T-helper 1 cell treated with Interleukin-12 subunit alpha and Interleukin-12 subunit beta and Interleukin-4 antibody, amounts not matched to agents 30 μg/mL and 1 μg/mL, for 36 hours (primary cell): Measurements from ENCODE around the gene CST6.
"Not testable (repeated sequence)": the region's sequence is repeated elsewhere in the genome, so short reads cannot be mapped to it uniquely, and the experiment has no call there.

ENCODE experiments used
- H3K27ac Mint-ChIP-seq: one replicate; pipeline ENCODE4 v1.8.0; 2021; ENCODE audit warnings: mild to moderate bottlenecking, mixed read lengths
- H3K27me3 Mint-ChIP-seq: one replicate; pipeline ENCODE4 v1.8.0; 2021; ENCODE audit warnings: low read depth, mixed read lengths
- H3K36me3 Mint-ChIP-seq: one replicate; pipeline ENCODE4 v1.8.0; 2021; ENCODE audit warnings: low read depth, mixed read lengths
- H3K4me1 Mint-ChIP-seq: one replicate; pipeline ENCODE4 v1.8.0; 2021; ENCODE audit warnings: low read depth, mixed read lengths
- H3K4me3 Mint-ChIP-seq: one replicate; pipeline ENCODE4 v1.8.0; 2021; ENCODE audit warnings: mild to moderate bottlenecking, moderate library complexity, mixed read lengths
- H3K9me3 Mint-ChIP-seq: one replicate; pipeline ENCODE4 v1.8.0; 2021; ENCODE audit warnings: mixed read lengths

CST6 gene

DNA sequence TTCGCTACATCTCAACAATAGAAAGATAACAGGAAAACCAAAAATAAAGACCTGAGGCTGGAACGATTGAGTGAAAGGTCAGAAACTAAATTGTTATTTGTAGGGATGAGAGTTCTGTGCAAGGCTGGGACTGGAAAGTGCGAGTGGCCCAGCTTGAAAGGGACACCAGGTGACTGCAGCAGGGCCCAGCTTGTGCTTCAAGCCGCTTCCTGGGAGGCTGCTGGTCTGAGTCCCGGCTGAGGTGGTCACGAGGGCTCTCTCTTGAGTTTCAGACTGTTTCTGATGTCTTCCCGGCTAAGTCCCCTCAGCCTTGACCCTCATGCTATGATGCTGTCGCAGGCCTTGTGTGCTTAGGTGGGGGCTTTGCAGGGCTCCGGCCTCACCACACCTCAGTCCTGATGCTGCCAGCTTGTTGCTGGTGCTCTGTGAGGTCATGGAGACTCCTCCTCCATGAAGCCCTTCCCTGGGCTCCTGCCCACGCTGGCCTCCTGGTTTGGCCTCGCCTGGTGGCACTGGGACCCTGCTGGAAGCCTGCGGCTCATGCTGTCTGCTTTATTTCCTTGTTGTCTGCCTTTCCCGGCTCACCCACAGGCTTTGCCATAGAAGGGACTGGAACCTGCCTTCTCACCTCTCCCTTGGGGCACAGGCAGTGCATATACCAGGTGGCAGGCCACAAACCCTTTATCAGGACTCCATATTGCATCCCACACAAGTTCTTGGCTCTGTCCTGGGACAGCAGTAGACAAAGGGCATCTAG is 5.5 kb upstream of the CST6 start:
- H3K9me3 Mint-ChIP-seq, result no peaks in the 10 kb centered on the region
- H3K36me3 Mint-ChIP-seq, result peaks cover 19% of the 10 kb centered on the region
- peaks cover 18% of the 10 kb centered on the region for H3K27me3 Mint-ChIP-seq
- no peak overlapping the region for H3K4me3 Mint-ChIP-seq
- no peak overlapping the region for H3K27ac Mint-ChIP-seq
- H3K4me1 Mint-ChIP-seq, result peaks cover 18% of the 10 kb centered on the region

DNA sequence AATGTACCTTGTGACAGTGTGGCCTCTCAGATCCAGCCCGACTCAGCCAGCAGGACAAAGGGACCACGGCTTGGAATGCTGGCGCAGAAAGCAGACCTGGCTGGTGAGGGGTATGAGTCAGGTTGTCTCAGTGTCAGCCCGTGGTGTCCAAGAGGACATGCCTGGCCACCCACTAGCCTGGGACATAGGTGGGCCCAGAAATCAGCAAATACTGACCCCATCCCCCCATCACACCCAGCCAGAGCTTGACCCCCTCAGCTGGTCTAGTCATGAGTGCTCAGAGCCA is 5.0 kb upstream of the CST6 start:
- H3K27me3 Mint-ChIP-seq, result peaks cover 22% of the 10 kb centered on the region
- H3K4me1 Mint-ChIP-seq, result peaks cover 13% of the 10 kb centered on the region
- H3K27ac Mint-ChIP-seq, result no peak overlapping the region
- H3K4me3 Mint-ChIP-seq, result no peak overlapping the region
- no peaks in the 10 kb centered on the region for H3K9me3 Mint-ChIP-seq
- peaks cover 17% of the 10 kb centered on the region for H3K36me3 Mint-ChIP-seq

GRCh38 chr11:66007201-66007634 is 4.6 kb upstream of the CST6 start:
- H3K9me3 Mint-ChIP-seq, result no peaks in the 10 kb centered on the region
- H3K27ac Mint-ChIP-seq, result no peak overlapping the region
- peaks cover 11% of the 10 kb centered on the region for H3K4me1 Mint-ChIP-seq
- no peak overlapping the region for H3K4me3 Mint-ChIP-seq
- peaks cover 14% of the 10 kb centered on the region for H3K36me3 Mint-ChIP-seq
- peaks cover 22% of the 10 kb centered on the region for H3K27me3 Mint-ChIP-seq

GRCh38 chr11:66008095-66008467 is 3.7 kb upstream of the CST6 start:
- H3K27me3 Mint-ChIP-seq, result peaks cover 28% of the 10 kb centered on the region
- H3K4me1 Mint-ChIP-seq, result peaks cover 5% of the 10 kb centered on the region
- H3K9me3 Mint-ChIP-seq, result no peaks in the 10 kb centered on the region
- H3K36me3 Mint-ChIP-seq, result peaks cover 12% of the 10 kb centered on the region
- H3K27ac Mint-ChIP-seq, result no peak overlapping the region
- no peak overlapping the region for H3K4me3 Mint-ChIP-seq

GRCh38 chr11:66008468-66009101 is 3.2 kb upstream of the CST6 start:
- no peaks in the 10 kb centered on the region for H3K9me3 Mint-ChIP-seq
- H3K4me1 Mint-ChIP-seq, result peaks cover under 1% of the 10 kb centered on the region
- no peak overlapping the region for H3K27ac Mint-ChIP-seq
- peaks cover 12% of the 10 kb centered on the region for H3K36me3 Mint-ChIP-seq
- no peak overlapping the region for H3K4me3 Mint-ChIP-seq
- H3K27me3 Mint-ChIP-seq, result peaks cover 33% of the 10 kb centered on the region

GRCh38 chr11:66010036-66010435 is 1.8 kb upstream of the CST6 start:
- H3K9me3 Mint-ChIP-seq, H3K4me1 Mint-ChIP-seq, H3K36me3 Mint-ChIP-seq, H3K27ac Mint-ChIP-seq, H3K4me3 Mint-ChIP-seq: not testable (repeated sequence)
- peaks cover 37% of the 10 kb centered on the region for H3K27me3 Mint-ChIP-seq

DNA sequence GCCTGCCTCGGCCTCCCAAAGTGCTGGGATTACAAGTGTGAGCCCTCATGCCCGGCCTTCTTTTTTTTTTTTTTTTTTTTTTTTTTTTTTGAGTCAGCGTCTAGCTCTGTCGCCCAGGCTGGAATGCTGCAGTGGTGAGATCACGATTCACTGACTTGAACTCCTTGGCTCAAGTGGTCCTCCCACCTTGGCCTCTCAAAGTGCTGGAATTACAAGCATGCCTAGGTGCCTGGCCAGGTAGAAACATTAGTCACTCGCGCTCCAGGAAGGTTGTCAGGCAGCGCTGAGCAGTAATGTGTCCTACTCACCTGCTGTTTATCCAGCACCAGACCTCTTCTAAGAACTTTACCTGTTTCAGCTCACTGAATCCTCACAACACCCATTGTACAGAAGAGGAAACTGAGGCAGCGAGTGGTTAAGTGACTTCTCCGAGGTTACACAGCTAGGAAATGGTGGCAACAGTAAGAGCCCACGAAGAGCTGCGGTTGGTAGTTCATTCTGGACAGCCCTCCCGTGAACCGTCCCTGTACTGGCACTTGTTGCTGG is 496 bp upstream of the CST6 start:
- H3K4me1 Mint-ChIP-seq, result no peaks in the 10 kb centered on the region
- no peak overlapping the region for H3K4me3 Mint-ChIP-seq
- H3K9me3 Mint-ChIP-seq, result no peaks in the 10 kb centered on the region
- peaks cover 37% of the 10 kb centered on the region for H3K27me3 Mint-ChIP-seq
- H3K27ac Mint-ChIP-seq, result no peak overlapping the region
- H3K36me3 Mint-ChIP-seq, result no peaks in the 10 kb centered on the region

GRCh38 chr11:66012371-66012945 is 650 bp downstream of the CST6 start:
- H3K9me3 Mint-ChIP-seq, result no peaks in the 10 kb centered on the region
- H3K4me1 Mint-ChIP-seq, result no peaks in the 10 kb centered on the region
- no peak overlapping the region for H3K4me3 Mint-ChIP-seq
- H3K27me3 Mint-ChIP-seq, result peaks cover 37% of the 10 kb centered on the region
- H3K27ac Mint-ChIP-seq, result no peak overlapping the region
- H3K36me3 Mint-ChIP-seq, result no peaks in the 10 kb centered on the region

GRCh38 chr11:66012946-66013761 is 1.3 kb downstream of the CST6 start:
- Mint-ChIP-seq H3K27ac (no peak overlapping the region), H3K36me3 (no peaks in the 10 kb centered on the region), H3K4me3 (no peak overlapping the region), H3K4me1 (no peaks in the 10 kb centered on the region), H3K9me3 (no peaks in the 10 kb centered on the region), H3K27me3 (peaks cover 37% of the 10 kb centered on the region)

GRCh38 chr11:66013762-66014100 is 1.9 kb downstream of the CST6 start:
- H3K27me3 Mint-ChIP-seq, result peaks cover 36% of the 10 kb centered on the region
- no peak overlapping the region for H3K4me3 Mint-ChIP-seq
- H3K27ac Mint-ChIP-seq, result no peak overlapping the region
- H3K9me3 Mint-ChIP-seq, result no peaks in the 10 kb centered on the region
- no peaks in the 10 kb centered on the region for H3K36me3 Mint-ChIP-seq
- no peaks in the 10 kb centered on the region for H3K4me1 Mint-ChIP-seq

DNA sequence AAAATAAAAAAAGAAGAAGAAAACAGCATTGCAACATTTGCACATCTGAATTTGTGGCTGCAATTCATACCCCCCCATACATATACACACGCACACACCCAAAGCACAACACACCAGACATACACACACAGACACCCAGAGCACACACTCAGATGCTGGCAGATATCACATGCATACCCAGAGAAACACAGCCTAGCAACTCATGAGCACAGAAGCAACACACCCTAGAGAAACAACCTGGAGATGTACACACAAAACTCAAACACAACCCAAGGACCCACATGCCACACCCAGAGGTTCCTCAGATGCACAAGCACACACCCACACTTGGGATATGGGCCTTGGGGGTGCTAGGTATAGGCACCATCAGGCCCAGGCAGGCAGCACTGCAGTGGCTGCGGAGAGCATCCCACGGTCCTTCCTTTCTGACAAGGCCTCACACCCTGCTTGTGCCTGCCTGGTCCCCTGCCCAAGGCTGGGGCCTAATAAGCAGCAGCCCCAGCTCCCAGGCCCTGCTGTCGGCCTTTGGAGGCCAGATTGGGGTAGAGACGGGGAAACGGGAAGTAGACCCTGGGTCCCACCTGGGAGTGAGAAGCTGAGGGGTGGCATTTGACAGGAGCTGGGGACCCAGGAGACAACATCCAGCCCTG is 3.1 kb downstream of the CST6 start:
- no peak overlapping the region for H3K27ac Mint-ChIP-seq
- H3K27me3 Mint-ChIP-seq, result peaks cover 32% of the 10 kb centered on the region
- no peak overlapping the region for H3K4me3 Mint-ChIP-seq
- H3K36me3 Mint-ChIP-seq, result no peaks in the 10 kb centered on the region
- H3K4me1 Mint-ChIP-seq, result no peaks in the 10 kb centered on the region
- H3K9me3 Mint-ChIP-seq, result no peaks in the 10 kb centered on the region

- H3K27ac Mint-ChIP-seq, result no peak overlapping the region
- H3K36me3 Mint-ChIP-seq, result no peaks in the 10 kb centered on the region
- H3K4me3 Mint-ChIP-seq, result no peak overlapping the region
- no peaks in the 10 kb centered on the region for H3K4me1 Mint-ChIP-seq
- peaks cover 26% of the 10 kb centered on the region for H3K27me3 Mint-ChIP-seq
- H3K9me3 Mint-ChIP-seq, result no peaks in the 10 kb centered on the region
Measured at GRCh38 chr11:66015454-66015881, 3.7 kb downstream of the CST6 start.

DNA sequence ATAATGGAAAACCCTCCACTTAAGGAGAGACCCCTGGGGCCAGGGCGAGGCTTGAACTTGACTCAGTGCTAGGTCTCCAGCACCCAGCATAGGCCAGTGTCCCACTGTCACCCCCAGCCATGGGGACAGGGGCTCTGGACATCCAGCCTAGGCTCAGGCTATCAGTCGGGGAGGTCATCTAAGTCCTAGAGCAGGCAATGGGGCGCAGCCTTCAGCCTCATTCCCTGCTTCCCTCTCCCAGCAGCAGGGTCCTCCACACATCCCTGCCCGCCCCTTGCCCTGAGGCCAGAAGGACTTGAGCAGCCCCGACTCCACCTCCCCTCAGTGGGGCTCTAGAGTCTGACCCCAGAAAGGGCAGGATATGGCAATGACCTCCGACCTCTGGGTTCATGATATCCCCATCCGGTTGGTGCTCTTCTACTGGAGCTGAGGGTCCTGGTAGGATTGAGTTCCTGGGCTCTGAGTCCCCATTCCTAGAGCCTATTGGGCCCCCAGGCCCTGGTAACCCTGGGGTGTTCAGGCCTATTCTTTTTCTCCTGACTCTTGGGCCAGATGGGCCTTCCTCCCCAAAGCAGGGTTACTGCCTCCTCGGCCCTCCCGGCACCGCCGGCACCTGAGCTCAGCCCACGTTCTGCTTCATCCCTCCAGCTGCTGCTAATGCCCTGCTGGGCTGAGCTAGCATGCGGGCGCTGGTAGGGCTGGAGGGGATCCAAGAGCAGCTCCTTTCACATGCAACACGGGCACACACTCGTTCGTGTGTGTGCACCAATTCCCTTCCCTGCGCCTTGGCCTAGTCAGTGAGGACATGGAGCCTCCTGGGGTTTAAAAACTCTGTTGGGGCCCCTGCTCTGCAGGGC is 4.4 kb downstream of the CST6 start:
- no peaks in the 10 kb centered on the region for H3K9me3 Mint-ChIP-seq
- no peak overlapping the region for H3K4me3 Mint-ChIP-seq
- H3K36me3 Mint-ChIP-seq, result no peaks in the 10 kb centered on the region
- H3K4me1 Mint-ChIP-seq, result no peaks in the 10 kb centered on the region
- H3K27ac Mint-ChIP-seq, result no peak overlapping the region
- peaks cover 20% of the 10 kb centered on the region for H3K27me3 Mint-ChIP-seq
